HCT116 (cell line): Measurements from ENCODE around the gene PTPN21. TPM values are rescaled to one million over a fixed set of nuclear protein-coding genes. Genes with fewer than 3 reads are reported as not detected.

ENCODE experiments used
- ATAC-seq: fragments of 200-7000 bp; cut with Tn5 transposase; 2 replicates; pipeline ENCODE4 v1.9.1; 2020; ENCODE audit warnings: mild to moderate bottlenecking, moderate library complexity
- BruUV-seq: library from RNA; stranded (reverse); fragments of 400-500 nt; replicated peaks from 2 replicates; lab custom pipeline; 2021; lab: Mats Ljungman, UMichigan
- CTCF ChIA-PET: fragments of 300-600 bp; sonication (Branson Sonifier 250); formaldehyde crosslinking; loops from one replicate; lab custom pipeline; 2021; ENCODE audit warnings: antibody characterized with exemption; lab: Charles Lee
- POLR2A ChIA-PET: fragments of 300-600, 350-600 bp; sonication (Branson Sonifier 250); formaldehyde crosslinking; loops from one replicate; lab custom pipeline; 2021; ENCODE audit warnings: antibody characterized with exemption; lab: Charles Lee
- RAD21 ChIA-PET, 2 experiments: fragments of 300-600 bp; sonication (Branson Sonifier 250); formaldehyde crosslinking; loops; one replicate each; lab custom pipeline; 2023; ENCODE audit warnings: low total read pairs in 2 of 2; ENCODE audit not compliant: uncharacterized antibody in 2 of 2, unreplicated experiment in 2 of 2, low non-redundant PET in 1 of 2; lab: Charles Lee
- DNase-seq: peaks from one replicate; pipeline ENCODE4 v3.0.0-alpha.2; 2010; ENCODE audit warnings: low read depth, low spot score
- H2AFZ ChIP-seq: fragments of 200-600 bp; shearing (Covaris generic), sonication (generic); 2 replicates; pipeline ENCODE4 v1.6.1; 2017; ENCODE audit warnings: low read depth, mixed run types, mixed read lengths, antibody characterized with exemption, low read length; ENCODE audit not compliant: poor library complexity, severe bottlenecking
- H3K27ac ChIP-seq: 2 replicates; pipeline ENCODE4 v1.5.1; 2012; ENCODE audit warnings: low read depth, low read length
- H3K27me3 ChIP-seq: fragments of 200-600 bp; sonication (generic); 2 replicates; pipeline ENCODE4 v1.6.1; 2016; ENCODE audit warnings: mixed run types, low read length, mixed read lengths; ENCODE audit not compliant: insufficient read depth
- H3K36me3 ChIP-seq, 2 experiments: fragments of 200-500 bp in 1 of 2; fragments of 200-600 bp in 1 of 2; sonication (Bioruptor generic) in 1 of 2; sonication (generic) in 1 of 2; 2 replicates each; pipeline versions ENCODE4 v1.5.1 to v1.6.1; 2014 to 2016; ENCODE audit warnings: low read length in 2 of 2, inconsistent platforms in 1 of 2, mixed read lengths in 1 of 2, mixed run types in 1 of 2; ENCODE audit not compliant: insufficient read depth in 2 of 2, control insufficient read depth in 1 of 2
- H3K4me1 ChIP-seq, 2 experiments: fragments of 200-600 bp in 1 of 2; sonication (generic) in 1 of 2; 2 replicates each; pipeline versions ENCODE4 v1.5.1 to v1.6.1; 2012 to 2017; ENCODE audit warnings: low read length in 2 of 2, inconsistent platforms in 1 of 2, mild to moderate bottlenecking in 1 of 2, mixed read lengths in 1 of 2, mixed run types in 1 of 2, moderate library complexity in 1 of 2; ENCODE audit not compliant: insufficient read depth in 2 of 2, control insufficient read depth in 1 of 2
- H3K4me2 ChIP-seq: fragments of 200-600 bp; sonication (generic); 2 replicates; pipeline ENCODE4 v1.6.1; 2017; ENCODE audit warnings: mixed run types, low read length, mixed read lengths
- H3K4me3 ChIP-seq, 2 experiments: fragments of 200-600 bp in 1 of 2; sonication (generic) in 1 of 2; replicated peaks in 1 of 2; 2 replicates each; pipeline ENCODE4 v1.5.1; 2011 to 2016; ENCODE audit warnings: low read length in 2 of 2, control low read depth in 1 of 2, low read depth in 1 of 2, mild to moderate bottlenecking in 1 of 2, mixed read lengths in 1 of 2, mixed run types in 1 of 2
- H3K79me2 ChIP-seq: fragments of 200-600 bp; sonication (generic); 2 replicates; pipeline ENCODE4 v1.6.1; 2017; ENCODE audit warnings: mild to moderate bottlenecking, mixed run types, low read length, moderate library complexity, mixed read lengths; ENCODE audit not compliant: insufficient read depth
- H3K9ac ChIP-seq: fragments of 200-600 bp; sonication (generic); 2 replicates; pipeline ENCODE4 v1.6.1; 2016; ENCODE audit warnings: low read length, mixed read lengths
- H3K9me2 ChIP-seq: fragments of 200-600 bp; sonication (generic), shearing (Covaris generic); 2 replicates; pipeline ENCODE4 v1.6.1; 2017; ENCODE audit warnings: mixed run types, mild to moderate bottlenecking, moderate library complexity; ENCODE audit not compliant: insufficient read depth
- H3K9me3 ChIP-seq, 2 experiments: fragments of 200-500 bp in 1 of 2; fragments of 200-600 bp in 1 of 2; sonication (Bioruptor generic) in 1 of 2; sonication (generic) in 1 of 2; 2 replicates each; pipeline ENCODE4 v1.6.1; 2014 to 2017; ENCODE audit warnings: low read length in 2 of 2, mixed read lengths in 2 of 2, inconsistent platforms in 1 of 2, low read depth in 1 of 2, mild to moderate bottlenecking in 1 of 2, mixed run types in 1 of 2, moderate library complexity in 1 of 2; ENCODE audit not compliant: control insufficient read depth in 1 of 2, insufficient read depth in 1 of 2
- H4K20me1 ChIP-seq: fragments of 200-600 bp; sonication (generic), shearing (Covaris generic); 2 replicates; pipeline ENCODE4 v1.6.1; 2017; ENCODE audit warnings: mixed run types, mild to moderate bottlenecking, moderate library complexity; ENCODE audit not compliant: insufficient read depth
- ATF3 ChIP-seq: IDR thresholded peaks from 2 replicates; pipeline ENCODE4 v1.6.1; 2012
- CBX3 ChIP-seq: IDR thresholded peaks from 2 replicates; pipeline ENCODE4 v1.6.1; 2012; ENCODE audit warnings: low read depth
- CEBPB ChIP-seq: IDR thresholded peaks from 2 replicates; pipeline ENCODE4 v1.6.1; 2012; ENCODE audit warnings: low read depth
- ELF1 ChIP-seq: IDR thresholded peaks from 2 replicates; pipeline ENCODE4 v1.6.1; 2012; ENCODE audit warnings: low read depth, borderline replicate concordance
- EZH2phosphoT487 ChIP-seq: fragments of 200-600 bp; IDR thresholded peaks from 2 replicates; pipeline ENCODE4 v1.6.1; 2018; ENCODE audit warnings: antibody characterized with exemption, borderline replicate concordance
- FOSL1 ChIP-seq: IDR thresholded peaks from 2 replicates; pipeline ENCODE4 v1.6.1; 2012; ENCODE audit warnings: low read depth
- JUND ChIP-seq: IDR thresholded peaks from 2 replicates; pipeline ENCODE4 v1.6.1; 2012
- MAX ChIP-seq: IDR thresholded peaks from 2 replicates; pipeline ENCODE4 v1.6.1; 2012
- POLR2A ChIP-seq: IDR thresholded peaks from 2 replicates; pipeline ENCODE4 v1.7.0; 2011; ENCODE audit warnings: borderline replicate concordance; ENCODE audit not compliant: insufficient read depth, insufficient read length; ENCODE audit errors: extremely low read depth
- RAD21 ChIP-seq: IDR thresholded peaks from 2 replicates; pipeline ENCODE4 v1.6.1; 2012; ENCODE audit warnings: low read depth, mild to moderate bottlenecking
- REST ChIP-seq: IDR thresholded peaks from 2 replicates; pipeline ENCODE4 v1.6.1; 2012; ENCODE audit warnings: low read depth
- SP1 ChIP-seq: IDR thresholded peaks from 2 replicates; pipeline ENCODE4 v1.6.1; 2012; ENCODE audit warnings: low read depth
- SRF ChIP-seq: IDR thresholded peaks from 2 replicates; pipeline ENCODE4 v1.6.1; 2012; ENCODE audit warnings: low read depth
- YY1 ChIP-seq: IDR thresholded peaks from 2 replicates; pipeline ENCODE4 v1.6.1; 2011; ENCODE audit warnings: low read length, low read depth, moderate library complexity, mild to moderate bottlenecking; ENCODE audit not compliant: insufficient replicate concordance; ENCODE audit errors: extremely low read depth
- ZFX ChIP-seq: fragments of 450-650 bp; IDR thresholded peaks from 2 replicates; pipeline ENCODE4 v1.6.1; 2017
- ZNF274 ChIP-seq: fragments of 200-500 bp; sonication (Bioruptor generic); IDR thresholded peaks from 2 replicates; pipeline ENCODE4 v1.6.1; 2014; ENCODE audit warnings: mild to moderate bottlenecking, low read depth, low read length, inconsistent platforms
- intact Hi-C: fragments of 100-400 bp; cut with micrococcal nuclease; formaldehyde crosslinking; loops from 2 replicates; pipeline ENCODE4 v1.10.0; 2022
- total RNA-seq: library from RNA; stranded (reverse); gene quantifications from one replicate; pipeline ENCODE4 v1.2.1, GENCODE V29; 2021; ENCODE audit not compliant: unreplicated experiment

Gene PTPN21
- total RNA-seq, 1 experiment from 2014 or later, result 7.6 TPM

GRCh38 chr14:88476214-88476774 is 78.5 kb downstream of the PTPN21 start:
- no peak for TF ChIP-seq ATF3
- H2AFZ ChIP-seq, result no peak overlapping the region
- no peaks in the 10 kb centered on the region for H3K9me3 ChIP-seq
- no peak overlapping the region for H3K4me3 ChIP-seq
- BruUV-seq, result no TSS peak
- no peaks in the 10 kb centered on the region; a peak in 1 of 4 replicates for H3K36me3 ChIP-seq
- no peak overlapping the region for H3K4me2 ChIP-seq
- POLR2A ChIA-PET, result no interaction called here
- H3K27ac ChIP-seq, result no peak overlapping the region
- CTCF ChIA-PET, result no interaction called here
- no peaks in the 10 kb centered on the region for H3K27me3 ChIP-seq
- RAD21 ChIA-PET, result no interaction called here
- intact Hi-C loops, result no loop called here
- H3K79me2 ChIP-seq, result no peaks in the 10 kb centered on the region
- ATAC-seq (no peak), DNase-seq (no peak)
- no peak overlapping the region for H3K9ac ChIP-seq
- no peaks in the 10 kb centered on the region for H4K20me1 ChIP-seq
- no peaks in the 10 kb centered on the region for H3K4me1 ChIP-seq
- H3K9me2 ChIP-seq, result no peaks in the 10 kb centered on the region

DNA sequence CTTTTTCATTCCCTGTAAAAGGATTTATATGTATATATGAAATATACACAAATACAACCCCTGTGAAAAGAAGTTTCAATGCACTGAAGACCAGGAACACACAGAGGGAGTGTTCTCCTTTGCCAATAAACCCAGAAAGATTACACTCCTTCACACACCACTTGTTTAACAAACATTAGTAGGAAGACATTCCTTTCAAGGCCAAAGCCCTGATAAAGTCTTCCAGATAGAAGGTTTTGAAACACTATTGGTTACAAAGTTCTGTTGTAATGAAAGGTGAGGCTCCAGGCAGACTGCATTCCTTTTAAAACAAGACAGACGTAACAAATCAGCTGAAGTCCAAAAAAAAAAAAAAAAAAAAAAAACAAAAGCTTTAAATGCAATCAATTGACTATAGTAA is 81.0 kb downstream of the PTPN21 start:
- Histone ChIP-seq H3K4me3 (no peak overlapping the region), H3K36me3 (no peaks in the 10 kb centered on the region; a peak in 1 of 4 replicates), H3K9ac (no peak overlapping the region), H3K79me2 (no peaks in the 10 kb centered on the region), H3K27ac (no peak overlapping the region), H4K20me1 (no peaks in the 10 kb centered on the region), H3K9me2 (no peaks in the 10 kb centered on the region), H3K9me3 (no peaks in the 10 kb centered on the region), H2AFZ (no peak overlapping the region), H3K4me2 (no peak overlapping the region), H3K4me1 (no peaks in the 10 kb centered on the region), H3K27me3 (no peaks in the 10 kb centered on the region)
- intact Hi-C loops, result no loop called here
- ATAC-seq, result no peak
- TF ChIP-seq CEBPB, result no peak
- no peak for TF ChIP-seq EZH2phosphoT487
- no peak for TF ChIP-seq ZNF274
- no peak for TF ChIP-seq FOSL1
- no peak for TF ChIP-seq REST
- TF ChIP-seq ZFX, result no peak
- no peak for TF ChIP-seq JUND
- TF ChIP-seq POLR2A, result no peak
- no peak for TF ChIP-seq SP1
- TF ChIP-seq SRF, result no peak
- no peak for TF ChIP-seq YY1
- TF ChIP-seq MAX, result no peak
- TF ChIP-seq RAD21, result no peak
- no peak for TF ChIP-seq ELF1
- TF ChIP-seq CBX3, result no peak
- no peak for TF ChIP-seq ATF3
- ChIA-PET POLR2A (no interaction called here), RAD21 (interaction anchor here in 1 of 2 experiments (0.6 kb wide), 1 partner anchor 374 kb away, joined by 3 read pairs; no protein-coding TSS in a partner anchor), CTCF (no interaction called here)
- DNase-seq, result no peak
- BruUV-seq, result no TSS peak
